Measurements from ENCODE around the gene PLOD1. TPM values are rescaled to one million over a fixed set of nuclear protein-coding genes. Genes with fewer than 3 reads are reported as not detected.
"Not testable (repeated sequence)": the region's sequence is repeated elsewhere in the genome, so short reads cannot be mapped to it uniquely, and the experiment has no call there.

PLOD1 gene
- total and polyA plus RNA-seq, 2 donors (not counting 1 experiment from before 2014, with no cell fraction given): 210 to 278 TPM

GRCh38 chr1:11906870-11907269 is 27.6 kb upstream of the PLOD1 start:
- no peak for DNase-seq (ENCODE audit: low read depth in 2 of 2)
- H3K79me2 ChIP-seq (ENCODE audit: control insufficient read depth, insufficient read depth, low read length): no peaks in the 10 kb centered on the region
- no peaks in the 10 kb centered on the region for H4K20me1 ChIP-seq (ENCODE audit: control insufficient read depth, extremely low read depth, insufficient read depth, low read length)
- H3K36me3 ChIP-seq (ENCODE audit: control insufficient read depth, insufficient read depth, low read length): no peaks in the 10 kb centered on the region
- no peaks in the 10 kb centered on the region for H3K9me3 ChIP-seq (ENCODE audit: control insufficient read depth, insufficient read depth, low read depth, low read length)
- H3K27me3 ChIP-seq (ENCODE audit: control insufficient read depth, insufficient read depth, low read length): no peaks in the 10 kb centered on the region
- H3K27ac ChIP-seq (ENCODE audit: insufficient read depth, low read length): no peak overlapping the region
- no peak overlapping the region for H3K9ac ChIP-seq (ENCODE audit: insufficient read depth, low read length)
- no peaks in the 10 kb centered on the region for H3K4me1 ChIP-seq (ENCODE audit: control insufficient read depth, extremely low read depth, insufficient read depth, low read length)
- H3K4me3 ChIP-seq (replicated peaks in 1 of 4; ENCODE audit: control extremely low read depth in 1 of 4, insufficient read depth in 1 of 4, low read depth in 3 of 4, low read length in 4 of 4): no peak overlapping the region
- TF ChIP-seq CTCF (conservative IDR thresholded peaks at IDR 0.05 in 1 of 2, IDR thresholded peaks at IDR 0.05 in 1 of 2; ENCODE audit: low read depth in 1 of 2, low read length in 2 of 2) (no peak), EZH2 (IDR thresholded peaks at IDR 0.05; ENCODE audit: low read length, missing control alignments) (no peak)
- H2AFZ ChIP-seq (ENCODE audit: low read length): no peak overlapping the region
- H3K4me2 ChIP-seq (ENCODE audit: extremely low read depth, insufficient read depth, low read length): no peak overlapping the region

- Histone ChIP-seq H3K9ac (ENCODE audit: insufficient read depth, low read length) (peak overlapping the region; percentile 82), H4K20me1 (ENCODE audit: control insufficient read depth, extremely low read depth, insufficient read depth, low read length) (no peaks in the 10 kb centered on the region), H3K9me3 (ENCODE audit: control insufficient read depth, insufficient read depth, low read depth, low read length) (no peaks in the 10 kb centered on the region), H3K27me3 (ENCODE audit: control insufficient read depth, insufficient read depth, low read length) (no peaks in the 10 kb centered on the region), H3K4me1 (ENCODE audit: control insufficient read depth, extremely low read depth, insufficient read depth, low read length) (no peaks in the 10 kb centered on the region), H2AFZ (ENCODE audit: low read length) (no peak overlapping the region), H3K4me2 (ENCODE audit: extremely low read depth, insufficient read depth, low read length) (peak overlapping the region; percentile 55), H3K4me3 (replicated peaks in 1 of 4; ENCODE audit: control extremely low read depth in 1 of 4, insufficient read depth in 1 of 4, low read depth in 3 of 4, low read length in 4 of 4) (peak overlapping the region in 2 of 4 experiments; percentile 33 to 51), H3K79me2 (ENCODE audit: control insufficient read depth, insufficient read depth, low read length) (no peaks in the 10 kb centered on the region), H3K36me3 (ENCODE audit: control insufficient read depth, insufficient read depth, low read length) (no peaks in the 10 kb centered on the region), H3K27ac (ENCODE audit: insufficient read depth, low read length) (peak overlapping the region; percentile 94)
- no peak for TF ChIP-seq EZH2 (IDR thresholded peaks at IDR 0.05; ENCODE audit: low read length, missing control alignments)
- TF ChIP-seq CTCF (conservative IDR thresholded peaks at IDR 0.05 in 1 of 2, IDR thresholded peaks at IDR 0.05 in 1 of 2; ENCODE audit: low read depth in 1 of 2, low read length in 2 of 2): peak; percentile 59 to 83
- peak; percentile 89 to 97 for DNase-seq (ENCODE audit: low read depth in 2 of 2)
Measured at GRCh38 chr1:11907275-11908094, 27.0 kb upstream of the PLOD1 start.

- Histone ChIP-seq H3K27me3 (ENCODE audit: control insufficient read depth, insufficient read depth, low read length) (no peaks in the 10 kb centered on the region), H3K4me3 (replicated peaks in 1 of 4; ENCODE audit: control extremely low read depth in 1 of 4, insufficient read depth in 1 of 4, low read depth in 3 of 4, low read length in 4 of 4) (peak overlapping the region in 3 of 4 experiments; percentile 18 to 68 (median 62)), H3K4me1 (ENCODE audit: control insufficient read depth, extremely low read depth, insufficient read depth, low read length) (no peaks in the 10 kb centered on the region), H3K36me3 (ENCODE audit: control insufficient read depth, insufficient read depth, low read length) (no peaks in the 10 kb centered on the region), H2AFZ (ENCODE audit: low read length) (no peak overlapping the region), H3K9ac (ENCODE audit: insufficient read depth, low read length) (peak overlapping the region; percentile 82), H4K20me1 (ENCODE audit: control insufficient read depth, extremely low read depth, insufficient read depth, low read length) (no peaks in the 10 kb centered on the region), H3K27ac (ENCODE audit: insufficient read depth, low read length) (peak overlapping the region; percentile 94), H3K4me2 (ENCODE audit: extremely low read depth, insufficient read depth, low read length) (peak overlapping the region; percentile 90), H3K9me3 (ENCODE audit: control insufficient read depth, insufficient read depth, low read depth, low read length) (no peaks in the 10 kb centered on the region), H3K79me2 (ENCODE audit: control insufficient read depth, insufficient read depth, low read length) (no peaks in the 10 kb centered on the region)
- no peak for TF ChIP-seq CTCF (conservative IDR thresholded peaks at IDR 0.05 in 1 of 2, IDR thresholded peaks at IDR 0.05 in 1 of 2; ENCODE audit: low read depth in 1 of 2, low read length in 2 of 2)
- no peak for TF ChIP-seq EZH2 (IDR thresholded peaks at IDR 0.05; ENCODE audit: low read length, missing control alignments)
- peak; percentile 98 to 99 for DNase-seq (ENCODE audit: low read depth in 2 of 2)
Measured at GRCh38 chr1:11908095-11908675, 26.3 kb upstream of the PLOD1 start.

GRCh38 chr1:11910914-11911228 is 23.6 kb upstream of the PLOD1 start:
- not testable (repeated sequence) for H3K27ac ChIP-seq (ENCODE audit: insufficient read depth, low read length); DNase-seq (ENCODE audit: low read depth in 2 of 2); H3K4me2 ChIP-seq (ENCODE audit: extremely low read depth, insufficient read depth, low read length); H4K20me1 ChIP-seq (ENCODE audit: control insufficient read depth, extremely low read depth, insufficient read depth, low read length); H3K36me3 ChIP-seq (ENCODE audit: control insufficient read depth, insufficient read depth, low read length); H3K4me1 ChIP-seq (ENCODE audit: control insufficient read depth, extremely low read depth, insufficient read depth, low read length); H3K9me3 ChIP-seq (ENCODE audit: control insufficient read depth, insufficient read depth, low read depth, low read length); H3K9ac ChIP-seq (ENCODE audit: insufficient read depth, low read length); H3K4me3 ChIP-seq (replicated peaks in 1 of 4; ENCODE audit: control extremely low read depth in 1 of 4, insufficient read depth in 1 of 4, low read depth in 3 of 4, low read length in 4 of 4); H2AFZ ChIP-seq (ENCODE audit: low read length); H3K27me3 ChIP-seq (ENCODE audit: control insufficient read depth, insufficient read depth, low read length); H3K79me2 ChIP-seq (ENCODE audit: control insufficient read depth, insufficient read depth, low read length)
